ENCODE results near the gene MAK.

GRCh38 chr6:10873374-10873773 lies 35.0 kb upstream of the MAK start:
- TF ChIP-seq GATA2 (IDR thresholded peaks at IDR 0.05; ENCODE audit: low read depth, low read length) = no peak
- no peak for TF ChIP-seq GATA3 (IDR thresholded peaks at IDR 0.05; ENCODE audit: low read depth, low read length)

Measured in SH-SY5Y (cell line).